K562 (cell line): ENCODE measurements around the gene PHETA2. TPM values are rescaled to one million over a fixed set of nuclear protein-coding genes. Genes with fewer than 3 reads are reported as not detected.

Experiments used
- ATAC-seq: fragments of 200-7000 bp; cut with Tn5 transposase; 3 replicates; pipeline ENCODE4 v1.9.1; 2020; ENCODE audit warnings: moderate library complexity
- BruUV-seq: library from RNA; stranded (reverse); fragments of 400-500 nt; replicated peaks from 2 replicates; lab custom pipeline; 2021; lab: Mats Ljungman, UMichigan
- CTCF ChIA-PET: fragments of 300-600 bp; formaldehyde crosslinking; extraction: SDS; loops from one replicate; lab custom pipeline; 2021; ENCODE audit warnings: low intra/inter-chr PET ratio; lab: Yijun Ruan, JAX
- POLR2A ChIA-PET: fragments of 300-600, 350-650 bp; sonication (Branson Sonifier 250); formaldehyde crosslinking; extraction: SDS; loops from one replicate; lab custom pipeline; 2021; ENCODE audit warnings: antibody characterized with exemption, inconsistent platforms; lab: Yijun Ruan, JAX
- DNase-seq, 4 experiments: peaks; one replicate each; pipeline versions ENCODE4 v3.0.0 to v3.0.0-alpha.2; 2011 to 2018; ENCODE audit warnings: low spot score in 3 of 4, mixed read lengths in 3 of 4; ENCODE audit errors: extremely low read depth in 1 of 4
- FAIRE-seq: peaks from 2 replicates; lab custom pipeline; 2011; peaks lifted over from hg19 to GRCh38; lab: Jason Lieb, UNC
- H2AFZ ChIP-seq: 2 replicates; pipeline ENCODE4 v1.6.0; 2011; ENCODE audit warnings: low read depth, low read length, control low read depth, inconsistent platforms
- H3K27ac ChIP-seq: fragments of 200-600 bp; 3 replicates; pipeline ENCODE4 v1.8.0; 2011; ENCODE audit warnings: low read depth, mild to moderate bottlenecking, control low read depth, inconsistent platforms, low read length, moderate library complexity, mixed read lengths; ENCODE audit errors: extremely low read depth
- H3K27me3 ChIP-seq, 2 experiments: fragments of 300-600 bp in 1 of 2; 2 replicates in 1 of 2; 3 replicates in 1 of 2; pipeline versions ENCODE4 v1.6.0 to v1.8.0; 2011; ENCODE audit warnings: inconsistent platforms in 2 of 2, low read length in 2 of 2, mild to moderate bottlenecking in 1 of 2, mixed read lengths in 1 of 2, moderate library complexity in 1 of 2; ENCODE audit not compliant: control insufficient read depth in 2 of 2, insufficient read depth in 2 of 2
- H3K36me3 ChIP-seq: fragments of 300-600 bp; 3 replicates; pipeline ENCODE4 v1.8.0; 2011; ENCODE audit warnings: mild to moderate bottlenecking, low read length, inconsistent platforms; ENCODE audit not compliant: control insufficient read depth, insufficient read depth
- H3K4me1 ChIP-seq, 2 experiments: fragments of 200-600 bp in 1 of 2; replicated peaks in 1 of 2; 2 replicates in 1 of 2; 3 replicates in 1 of 2; pipeline versions ENCODE4 v1.5.1 to v1.8.0; 2011; ENCODE audit warnings: inconsistent platforms in 2 of 2, low read length in 2 of 2, mild to moderate bottlenecking in 1 of 2, mixed read lengths in 1 of 2, moderate library complexity in 1 of 2; ENCODE audit not compliant: control insufficient read depth in 2 of 2, insufficient read depth in 2 of 2
- H3K4me2 ChIP-seq: 2 replicates; pipeline ENCODE4 v1.6.1; 2011; ENCODE audit warnings: low read length, control low read depth, inconsistent platforms, mixed read lengths; ENCODE audit not compliant: insufficient read depth
- H3K4me3 ChIP-seq: fragments of 200-600 bp; sonication (generic), shearing (Covaris generic); 2 replicates; pipeline ENCODE4 v1.5.1; 2016; ENCODE audit warnings: control low read depth, inconsistent platforms
- H3K79me2 ChIP-seq: fragments of 200-600 bp; 3 replicates; pipeline ENCODE4 v1.8.0; 2011; ENCODE audit warnings: low read length, inconsistent platforms; ENCODE audit not compliant: control insufficient read depth, insufficient read depth
- H3K9ac ChIP-seq, 2 experiments: 2 replicates each; pipeline versions ENCODE4 v1.6.0 to v1.6.1; 2011; ENCODE audit warnings: low read depth in 2 of 2, low read length in 2 of 2, control low read depth in 1 of 2, inconsistent platforms in 1 of 2, mild to moderate bottlenecking in 1 of 2, mixed read lengths in 1 of 2; ENCODE audit not compliant: insufficient read depth in 1 of 2
- H3K9me1 ChIP-seq: one replicate; pipeline ENCODE4 v1.6.0; 2011; ENCODE audit warnings: inconsistent platforms, mild to moderate bottlenecking, low read length, moderate library complexity; ENCODE audit not compliant: control insufficient read depth, insufficient read depth
- H3K9me3 ChIP-seq: replicated peaks from 2 replicates; pipeline ENCODE4 v1.5.1; 2011; ENCODE audit warnings: low read depth, low read length, inconsistent platforms; ENCODE audit not compliant: control insufficient read depth, insufficient read depth
- H4K20me1 ChIP-seq: replicated peaks from 2 replicates; pipeline ENCODE4 v1.6.1; 2011; ENCODE audit warnings: low read length, inconsistent platforms, mixed read lengths; ENCODE audit not compliant: control insufficient read depth, insufficient read depth
- KLF16 ChIP-seq: IDR thresholded peaks from 2 replicates; pipeline ENCODE4 v1.6.1; 2016; ENCODE audit warnings: antibody characterized with exemption
- MXD1 ChIP-seq: fragments of 250-450 bp; sonication (Bioruptor Pico); IDR thresholded peaks from 2 replicates; pipeline ENCODE4 v1.8.0; 2021; ENCODE audit warnings: borderline replicate concordance, mild to moderate bottlenecking, moderate library complexity; ENCODE audit not compliant: poor library complexity, severe bottlenecking
- NFRKB ChIP-seq: fragments of 450-650 bp; IDR thresholded peaks from 2 replicates; pipeline ENCODE4 v1.6.1; 2016; ENCODE audit warnings: low read depth
- PCBP2 ChIP-seq: fragments of 200-400 bp; formaldehyde crosslinking; IDR thresholded peaks from 2 replicates; pipeline ENCODE4 v1.6.1; 2018; ENCODE audit warnings: low read length, low read depth, mild to moderate bottlenecking, moderate library complexity; ENCODE audit not compliant: poor library complexity, severe bottlenecking
- RBM25 ChIP-seq: fragments of 200-400 bp; formaldehyde crosslinking; IDR thresholded peaks from 2 replicates; pipeline ENCODE4 v1.6.1; 2018; ENCODE audit warnings: low read length, low read depth, moderate library complexity; ENCODE audit not compliant: severe bottlenecking
- TAF1 ChIP-seq: IDR thresholded peaks from 2 replicates; pipeline ENCODE4 v1.6.1; 2011; ENCODE audit warnings: mild to moderate bottlenecking, low read length, moderate library complexity; ENCODE audit not compliant: insufficient read depth, control insufficient read depth, severe bottlenecking; ENCODE audit errors: extremely low read depth
- TARDBP ChIP-seq: fragments of 450-650 bp; IDR thresholded peaks from 2 replicates; pipeline ENCODE4 v1.6.1; 2016
- TFAM ChIP-seq: fragments of 250-450 bp; sonication (Bioruptor Pico); conservative IDR thresholded peaks from 2 replicates; pipeline ENCODE4 v1.5.0; 2021; ENCODE audit warnings: mild to moderate bottlenecking, moderate library complexity
- ZBTB7A ChIP-seq: IDR thresholded peaks from 2 replicates; pipeline ENCODE4 v1.6.1; 2011; ENCODE audit warnings: low read depth, mild to moderate bottlenecking, low read length, moderate library complexity, borderline replicate concordance; ENCODE audit not compliant: control insufficient read depth
- WGBS: fragments of 100-300 bp; shearing (Covaris generic); methylation state at CpG from one replicate; pipeline ENCODE4 v1.1.6; 2016; ENCODE audit warnings: low coverage, mixed read lengths; ENCODE audit not compliant: insufficient coverage; ENCODE audit errors: missing lambda C conversion rate; 5-methylcytosine and 5-hydroxymethylcytosine counted together
- in situ Hi-C: fragments of 300-500 bp; cut with MboI; formaldehyde crosslinking; loops from 4 replicates; pipeline ENCODE4 v1.15.0; 2018; ENCODE audit warnings: inconsistent platforms, mixed read lengths
- intact Hi-C: fragments of 100-400 bp; cut with micrococcal nuclease; formaldehyde crosslinking; loops from 2 replicates; pipeline ENCODE4 v1.14.2; 2022
- polyA plus RNA-seq, 8 experiments: library from polyadenylated mRNA; depleted of rRNA in 4 of 8; stranded (reverse) in 5 of 8; unstranded in 3 of 8; fragments of >200 nt; fragmentation: Nextera tagmentation in 2 of 8; fragmentation: Illumina TruSeq in 1 of 8; extraction: Ambion mirVana in 2 of 8; extraction: Trizol in 1 of 8; gene quantifications; 2 replicates each; pipeline versions ENCODE4 v1.2.1 to v1.2.3, GENCODE V29; 2011 to 2014; ENCODE audit warnings: inconsistent platforms in 1 of 8, missing spikeins in 1 of 8
- total RNA-seq, 7 experiments: library from RNA; depleted of rRNA in 6 of 7; stranded (reverse); fragments of >200 nt in 6 of 7; fragmentation: Illumina TruSeq in 2 of 7; extraction: Trizol in 2 of 7; gene quantifications; 2 replicates each; pipeline versions ENCODE4 v1.2.1 to v1.2.3, GENCODE V29; 2011 to 2021; ENCODE audit warnings: low replicate concordance in 1 of 7

The PHETA2 gene
- total and polyA plus RNA-seq, 9 of the 15 experiments (the other 6 are each of a cell fraction or from before 2014, with no cell fraction given), result 0.07 to 0.22 (median 0.08) TPM; not detected in 5

DNA sequence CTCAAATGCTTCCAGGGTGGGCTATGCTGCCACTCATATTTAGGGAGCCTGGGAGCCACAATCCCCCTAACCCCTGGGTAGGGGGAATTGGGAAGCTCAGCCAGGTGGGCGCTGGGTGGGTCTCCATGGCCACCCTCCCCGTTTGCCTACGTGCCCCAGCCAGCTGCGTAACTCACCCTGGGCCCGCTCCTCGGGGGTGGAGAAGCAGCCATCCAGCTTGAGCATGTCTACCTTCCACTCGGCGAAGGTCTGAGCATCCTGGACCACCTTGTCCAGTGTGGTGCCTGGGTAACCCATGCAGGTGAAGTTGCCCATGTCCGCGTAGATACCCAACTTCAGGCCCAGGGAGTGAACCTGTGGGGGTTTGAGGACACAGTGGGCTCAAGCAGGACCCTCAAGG, 7.1 kb upstream of the PHETA2 start:
- in situ Hi-C loops, result no loop called here
- no peak for TF ChIP-seq KLF16
- no peak for TF ChIP-seq PCBP2
- no peak for TF ChIP-seq ZBTB7A
- TF ChIP-seq NFRKB, result no peak
- no peak for TF ChIP-seq TFAM (CRISPR knock-in tag)
- TF ChIP-seq TAF1, result no peak
- no peak for TF ChIP-seq RBM25
- TF ChIP-seq MXD1 (CRISPR knock-in tag), result no peak
- TF ChIP-seq TARDBP, result no peak
- H3K4me3 ChIP-seq, result no peak overlapping the region
- H3K36me3 ChIP-seq, result peaks cover 41% of the 10 kb centered on the region; the same call in 2 of the 3 replicates
- H4K20me1 ChIP-seq, result no peaks in the 10 kb centered on the region
- no peak overlapping the region for H3K9ac ChIP-seq
- no peak overlapping the region for H2AFZ ChIP-seq
- H3K27me3 ChIP-seq, result no peaks in the 10 kb centered on the region
- intact Hi-C loops, result no loop called here
- H3K9me1 ChIP-seq, result peaks cover 2% of the 10 kb centered on the region
- H3K9me3 ChIP-seq, result no peaks in the 10 kb centered on the region
- peaks cover 19 to 29% of the 10 kb centered on the region in 2 experiments; a peak in 4 of 5 replicates for H3K4me1 ChIP-seq
- FAIRE-seq, result no peak
- no TSS peak for BruUV-seq
- peaks cover 21% of the 10 kb centered on the region for H3K79me2 ChIP-seq
- no peak overlapping the region for H3K27ac ChIP-seq
- ChIA-PET POLR2A (no interaction called here), CTCF (no interaction called here)
- no peak for ATAC-seq
- DNase-seq, result no peak
- WGBS, result 96% methylated on average over 8 of the region's 10 CpGs
- no peak overlapping the region for H3K4me2 ChIP-seq
